ENCODE measurements around the gene SCOC. TPM values are rescaled to one million over a fixed set of nuclear protein-coding genes. Genes with fewer than 3 reads are reported as not detected.

Gene SCOC
- total and polyA plus RNA-seq, 9 of the 15 experiments (the other 6 are each of a cell fraction or from before 2014, with no cell fraction given), result 16.8 to 110 (median 46.7) TPM

DNA sequence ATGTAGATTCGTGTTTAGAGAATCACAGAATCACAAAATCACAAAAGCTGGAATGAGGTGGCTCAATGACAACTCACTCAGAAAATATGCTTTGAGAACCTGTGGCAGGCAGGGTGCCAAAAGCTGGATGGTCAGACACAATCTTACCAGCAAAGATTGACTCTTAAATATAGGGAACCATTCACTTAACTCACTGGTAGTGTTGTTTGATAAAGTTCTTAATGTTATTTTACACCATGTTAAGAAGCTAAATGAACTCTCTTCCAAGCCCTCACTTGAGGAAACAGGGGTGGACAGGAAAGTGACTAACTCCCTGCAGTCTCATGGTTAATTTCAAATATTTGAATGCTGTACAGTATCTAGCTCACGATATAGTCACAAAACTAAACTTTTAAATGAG is 5.7 kb upstream of the SCOC start:
- no peak for ATAC-seq
- Histone ChIP-seq H3K27ac (ENCODE audit: extremely low read depth, low read depth, low read length) (no peak overlapping the region), H3K9me3 (replicated peaks; ENCODE audit: control insufficient read depth, insufficient read depth, low read depth, low read length) (no peaks in the 10 kb centered on the region), H3K36me3 (ENCODE audit: control insufficient read depth, insufficient read depth, low read length) (no peaks in the 10 kb centered on the region), H3K9me1 (ENCODE audit: control insufficient read depth, insufficient read depth, low read length) (no peaks in the 10 kb centered on the region), H3K27me3 (ENCODE audit: control insufficient read depth in 2 of 2, insufficient read depth in 2 of 2, low read length in 2 of 2) (no peaks in the 10 kb centered on the region), H3K79me2 (ENCODE audit: control insufficient read depth, insufficient read depth, low read length) (no peaks in the 10 kb centered on the region), H3K4me2 (ENCODE audit: insufficient read depth, low read length) (no peak overlapping the region), H2AFZ (ENCODE audit: low read depth, low read length) (no peak overlapping the region), H4K20me1 (replicated peaks; ENCODE audit: control insufficient read depth, insufficient read depth, low read length) (no peaks in the 10 kb centered on the region), H3K9ac (ENCODE audit: insufficient read depth in 1 of 2, low read depth in 2 of 2, low read length in 2 of 2) (no peak overlapping the region), H3K4me3 (no peak overlapping the region), H3K4me1 (replicated peaks in 1 of 2; ENCODE audit: control insufficient read depth in 2 of 2, insufficient read depth in 2 of 2, low read length in 2 of 2) (no peaks in the 10 kb centered on the region; a peak in 1 of 5 replicates)
- no TSS peak for BruUV-seq (replicated peaks)
- no peak for FAIRE-seq
- ChIA-PET CTCF (ENCODE audit: low intra/inter-chr PET ratio) (no interaction called here), POLR2A (no interaction called here)
- in situ Hi-C loops (cut with MboI), result loop anchor here (25.0 kb wide), 1 partner anchor 495 kb away; no protein-coding TSS in a partner anchor
- WGBS (ENCODE audit: insufficient coverage, low coverage, missing lambda C conversion rate), result 17% methylated on average over 2 of the region's 2 CpGs
- intact Hi-C loops (cut with micrococcal nuclease), result no loop called here
- DNase-seq (ENCODE audit: extremely low read depth in 1 of 4, low spot score in 3 of 4), result no peak
- TF ChIP-seq SAP30 (IDR thresholded peaks at IDR 0.05; ENCODE audit: borderline replicate concordance, insufficient read depth, low read depth, low read length, poor library complexity, severe bottlenecking), result no peak
- TF ChIP-seq DIDO1 (tag; IDR thresholded peaks at IDR 0.05; ENCODE audit: low read depth), result no peak
- TF ChIP-seq, protein P1, sequence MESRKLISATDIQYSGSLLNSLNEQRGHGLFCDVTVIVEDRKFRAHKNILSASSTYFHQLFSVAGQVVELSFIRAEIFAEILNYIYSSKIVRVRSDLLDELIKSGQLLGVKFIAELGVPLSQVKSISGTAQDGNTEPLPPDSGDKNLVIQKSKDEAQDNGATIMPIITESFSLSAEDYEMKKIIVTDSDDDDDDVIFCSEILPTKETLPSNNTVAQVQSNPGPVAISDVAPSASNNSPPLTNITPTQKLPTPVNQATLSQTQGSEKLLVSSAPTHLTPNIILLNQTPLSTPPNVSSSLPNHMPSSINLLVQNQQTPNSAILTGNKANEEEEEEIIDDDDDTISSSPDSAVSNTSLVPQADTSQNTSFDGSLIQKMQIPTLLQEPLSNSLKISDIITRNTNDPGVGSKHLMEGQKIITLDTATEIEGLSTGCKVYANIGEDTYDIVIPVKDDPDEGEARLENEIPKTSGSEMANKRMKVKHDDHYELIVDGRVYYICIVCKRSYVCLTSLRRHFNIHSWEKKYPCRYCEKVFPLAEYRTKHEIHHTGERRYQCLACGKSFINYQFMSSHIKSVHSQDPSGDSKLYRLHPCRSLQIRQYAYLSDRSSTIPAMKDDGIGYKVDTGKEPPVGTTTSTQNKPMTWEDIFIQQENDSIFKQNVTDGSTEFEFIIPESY (CRISPR knock-in tag; IDR thresholded peaks at IDR 0.05), result no peak
- no peak for TF ChIP-seq KDM5B (IDR thresholded peaks at IDR 0.05; ENCODE audit: insufficient replicate concordance, low read depth, low read length)
- no peak for TF ChIP-seq ZEB2 (IDR thresholded peaks at IDR 0.05)
- TF ChIP-seq, protein P2, sequence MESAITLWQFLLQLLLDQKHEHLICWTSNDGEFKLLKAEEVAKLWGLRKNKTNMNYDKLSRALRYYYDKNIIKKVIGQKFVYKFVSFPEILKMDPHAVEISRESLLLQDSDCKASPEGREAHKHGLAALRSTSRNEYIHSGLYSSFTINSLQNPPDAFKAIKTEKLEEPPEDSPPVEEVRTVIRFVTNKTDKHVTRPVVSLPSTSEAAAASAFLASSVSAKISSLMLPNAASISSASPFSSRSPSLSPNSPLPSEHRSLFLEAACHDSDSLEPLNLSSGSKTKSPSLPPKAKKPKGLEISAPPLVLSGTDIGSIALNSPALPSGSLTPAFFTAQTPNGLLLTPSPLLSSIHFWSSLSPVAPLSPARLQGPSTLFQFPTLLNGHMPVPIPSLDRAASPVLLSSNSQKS (CRISPR knock-in tag; IDR thresholded peaks at IDR 0.05), result no peak
- no peak for TF ChIP-seq ZNF41 (CRISPR knock-in tag; conservative IDR thresholded peaks at IDR 0.05)
- no peak for TF ChIP-seq HNRNPUL1 (IDR thresholded peaks at IDR 0.05; ENCODE audit: low read length)
- no peak for TF ChIP-seq ZNF174 (CRISPR knock-in tag; IDR thresholded peaks at IDR 0.05)
- no peak for TF ChIP-seq ZNF408 (CRISPR knock-in tag; IDR thresholded peaks at IDR 0.05; ENCODE audit: low read depth)
- TF ChIP-seq, protein P3, sequence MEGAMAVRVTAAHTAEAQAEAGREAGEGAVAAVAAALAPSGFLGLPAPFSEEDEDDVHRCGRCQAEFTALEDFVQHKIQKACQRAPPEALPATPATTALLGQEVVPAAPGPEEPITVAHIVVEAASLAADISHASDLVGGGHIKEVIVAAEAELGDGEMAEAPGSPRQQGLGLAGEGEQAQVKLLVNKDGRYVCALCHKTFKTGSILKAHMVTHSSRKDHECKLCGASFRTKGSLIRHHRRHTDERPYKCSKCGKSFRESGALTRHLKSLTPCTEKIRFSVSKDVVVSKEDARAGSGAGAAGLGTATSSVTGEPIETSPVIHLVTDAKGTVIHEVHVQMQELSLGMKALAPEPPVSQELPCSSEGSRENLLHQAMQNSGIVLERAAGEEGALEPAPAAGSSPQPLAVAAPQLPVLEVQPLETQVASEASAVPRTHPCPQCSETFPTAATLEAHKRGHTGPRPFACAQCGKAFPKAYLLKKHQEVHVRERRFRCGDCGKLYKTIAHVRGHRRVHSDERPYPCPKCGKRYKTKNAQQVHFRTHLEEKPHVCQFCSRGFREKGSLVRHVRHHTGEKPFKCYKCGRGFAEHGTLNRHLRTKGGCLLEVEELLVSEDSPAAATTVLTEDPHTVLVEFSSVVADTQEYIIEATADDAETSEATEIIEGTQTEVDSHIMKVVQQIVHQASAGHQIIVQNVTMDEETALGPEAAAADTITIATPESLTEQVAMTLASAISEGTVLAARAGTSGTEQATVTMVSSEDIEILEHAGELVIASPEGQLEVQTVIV (CRISPR knock-in tag; IDR thresholded peaks at IDR 0.05; ENCODE audit: borderline replicate concordance), result no peak
- no peak for TF ChIP-seq TRIM24 (IDR thresholded peaks at IDR 0.05)
- TF ChIP-seq, protein P4, sequence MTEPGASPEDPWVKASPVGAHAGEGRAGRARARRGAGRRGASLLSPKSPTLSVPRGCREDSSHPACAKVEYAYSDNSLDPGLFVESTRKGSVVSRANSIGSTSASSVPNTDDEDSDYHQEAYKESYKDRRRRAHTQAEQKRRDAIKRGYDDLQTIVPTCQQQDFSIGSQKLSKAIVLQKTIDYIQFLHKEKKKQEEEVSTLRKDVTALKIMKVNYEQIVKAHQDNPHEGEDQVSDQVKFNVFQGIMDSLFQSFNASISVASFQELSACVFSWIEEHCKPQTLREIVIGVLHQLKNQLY (CRISPR knock-in tag; conservative IDR thresholded peaks at IDR 0.05), result no peak
- no peak for TF ChIP-seq SUPT5H (IDR thresholded peaks at IDR 0.05)
- no peak for TF ChIP-seq CBX3 (IDR thresholded peaks at IDR 0.05; ENCODE audit: borderline replicate concordance in 1 of 2, low read length in 2 of 2)
- TF ChIP-seq PHF8 (IDR thresholded peaks at IDR 0.05; ENCODE audit: borderline replicate concordance, low read length), result no peak
